ENCODE data around the gene DHRS3.

GRCh38 chr1:12585951-12586942 lies 31.8 kb downstream of the DHRS3 start:
- no peak for TF ChIP-seq CTCF (IDR thresholded peaks at IDR 0.05)
- no peak for TF ChIP-seq POLR2AphosphoS5 (IDR thresholded peaks at IDR 0.05)
